HFFc6 (cell line): Measurements from ENCODE around the gene PPP2R2B. TPM values are rescaled to one million over a fixed set of nuclear protein-coding genes. Genes with fewer than 3 reads are reported as not detected.

Experiments
- DNase-seq: peaks from one replicate; pipeline ENCODE4 v3.0.0-alpha.2; 2018
- H3K27ac Mint-ChIP-seq: 2 replicates; pipeline ENCODE4 v1.8.0; 2020; ENCODE audit warnings: mild to moderate bottlenecking, mixed read lengths
- H3K27me3 Mint-ChIP-seq: 2 replicates; pipeline ENCODE4 v1.8.0; 2021; ENCODE audit warnings: mild to moderate bottlenecking, moderate library complexity, mixed read lengths; ENCODE audit not compliant: insufficient read depth
- H3K36me3 Mint-ChIP-seq: 2 replicates; pipeline ENCODE4 v1.8.0; 2021; ENCODE audit warnings: low read depth, mixed read lengths
- H3K4me1 Mint-ChIP-seq: 2 replicates; pipeline ENCODE4 v1.8.0; 2020; ENCODE audit warnings: low read depth, mixed read lengths
- H3K4me3 Mint-ChIP-seq: 2 replicates; pipeline ENCODE4 v1.8.0; 2020; ENCODE audit warnings: mild to moderate bottlenecking, moderate library complexity, mixed read lengths
- H3K9me3 Mint-ChIP-seq: 2 replicates; pipeline ENCODE4 v1.8.0; 2020; ENCODE audit warnings: mild to moderate bottlenecking, mixed read lengths
- CTCF ChIP-seq: fragments of 200-600 bp; sonication (generic); IDR thresholded peaks from 2 replicates; pipeline ENCODE4 v1.5.0; 2021; ENCODE audit warnings: antibody characterized with exemption, mild to moderate bottlenecking
- total RNA-seq, 6 experiments: library from RNA; stranded (reverse); fragmentation: NEBNext Ultra II Directional; extraction: Animal tissue kit (Norgen Biotek cat#: 25700); gene quantifications; 2 replicates in 1 of 6; 3 replicates in 5 of 6; pipeline ENCODE4 v1.2.3, GENCODE V29; 2021

PPP2R2B gene
- total RNA-seq, 6 experiments from 2014 or later, result not detected

GRCh38 chr5:146866263-146866662 lies 12.3 kb downstream of the PPP2R2B start:
- TF ChIP-seq CTCF, result no peak
- H3K27me3 Mint-ChIP-seq, result no peaks in the 10 kb centered on the region; the same call in 1 of the 2 replicates
- no peak for DNase-seq
- no peak overlapping the region for H3K27ac Mint-ChIP-seq
- H3K4me3 Mint-ChIP-seq, result no peak overlapping the region
- H3K36me3 Mint-ChIP-seq, result no peaks in the 10 kb centered on the region
- no peaks in the 10 kb centered on the region for H3K4me1 Mint-ChIP-seq
- peaks cover 36% of the 10 kb centered on the region for H3K9me3 Mint-ChIP-seq

- no peak for DNase-seq
- Mint-ChIP-seq H3K27me3 (no peaks in the 10 kb centered on the region; the same call in 1 of the 2 replicates), H3K9me3 (peaks cover 33% of the 10 kb centered on the region), H3K4me3 (no peak overlapping the region), H3K4me1 (no peaks in the 10 kb centered on the region), H3K36me3 (no peaks in the 10 kb centered on the region), H3K27ac (no peak overlapping the region)
- TF ChIP-seq CTCF, result no peak
These were observed 15.9 kb downstream of the PPP2R2B start for GRCh38 chr5:146862641-146863040.

- H3K27me3 Mint-ChIP-seq, result no peaks in the 10 kb centered on the region
- no peaks in the 10 kb centered on the region for H3K36me3 Mint-ChIP-seq
- no peak for TF ChIP-seq CTCF
- H3K9me3 Mint-ChIP-seq, result peaks cover 24% of the 10 kb centered on the region
- H3K4me3 Mint-ChIP-seq, result no peak overlapping the region
- no peak for DNase-seq
- H3K27ac Mint-ChIP-seq, result no peak overlapping the region
- H3K4me1 Mint-ChIP-seq, result no peaks in the 10 kb centered on the region
These were observed 18.2 kb downstream of the PPP2R2B start for GRCh38 chr5:146860213-146860893.

GRCh38 chr5:146852089-146852488 lies 26.5 kb downstream of the PPP2R2B start:
- H3K27me3 Mint-ChIP-seq, result no peaks in the 10 kb centered on the region; the same call in 1 of the 2 replicates
- TF ChIP-seq CTCF, result no peak
- no peaks in the 10 kb centered on the region for H3K36me3 Mint-ChIP-seq

GRCh38 chr5:146851133-146851532 lies 27.4 kb downstream of the PPP2R2B start:
- DNase-seq, result no peak
- TF ChIP-seq CTCF, result no peak
- H3K36me3 Mint-ChIP-seq, result no peaks in the 10 kb centered on the region
- H3K4me3 Mint-ChIP-seq, result no peak overlapping the region
- H3K27ac Mint-ChIP-seq, result no peak overlapping the region
- no peaks in the 10 kb centered on the region for H3K4me1 Mint-ChIP-seq
- no peaks in the 10 kb centered on the region; the same call in 1 of the 2 replicates for H3K27me3 Mint-ChIP-seq
- peaks cover 25% of the 10 kb centered on the region for H3K9me3 Mint-ChIP-seq

More at GRCh38 chr5:146852089-146852488, 26.5 kb downstream of the PPP2R2B start:
- Mint-ChIP-seq H3K9me3 (peaks cover 21% of the 10 kb centered on the region), H3K27ac (no peak overlapping the region), H3K4me1 (no peaks in the 10 kb centered on the region), H3K4me3 (no peak overlapping the region)
- DNase-seq, result no peak
